Endothelial cell of umbilical vein (primary cell): ENCODE measurements around the gene LAMP5. TPM values are rescaled to one million over a fixed set of nuclear protein-coding genes. Genes with fewer than 3 reads are reported as not detected.

Source experiments
- BruUV-seq: library from RNA; stranded (reverse); fragments of 400-500 nt; replicated peaks from 2 replicates; lab custom pipeline; 2021; lab: Mats Ljungman, UMichigan
- CTCF ChIA-PET: fragments of 300-600, 350-600 bp; sonication (Branson Sonifier 250); formaldehyde crosslinking; loops from one replicate; lab custom pipeline; 2021; ENCODE audit warnings: antibody characterized with exemption, inconsistent platforms; lab: Charles Lee
- POLR2A ChIA-PET: fragments of 300-600, 350-600 bp; sonication (Branson Sonifier 250); formaldehyde crosslinking; loops from one replicate; lab custom pipeline; 2021; ENCODE audit warnings: antibody characterized with exemption, inconsistent platforms; lab: Charles Lee
- DNase-seq: peaks from one replicate; pipeline ENCODE4 v3.0.0-alpha.2; 2011; ENCODE audit warnings: low read depth, low spot score
- FAIRE-seq: peaks from 2 replicates; lab custom pipeline; 2011; peaks lifted over from hg19 to GRCh38; lab: Jason Lieb, UNC
- H2AFZ ChIP-seq: 2 replicates; pipeline ENCODE4 v1.6.0; 2012; ENCODE audit warnings: low read depth, low read length, control low read depth, inconsistent platforms
- H3K27ac ChIP-seq: 2 replicates; pipeline ENCODE4 v1.5.1; 2011; ENCODE audit warnings: low read depth, mild to moderate bottlenecking, control low read depth, low read length, moderate library complexity; ENCODE audit not compliant: insufficient read depth
- H3K27me3 ChIP-seq, 2 experiments: 2 replicates each; pipeline versions ENCODE4 v1.6.0 to v1.6.1; 2011; ENCODE audit warnings: low read length in 2 of 2, mixed read lengths in 1 of 2; ENCODE audit not compliant: control insufficient read depth in 2 of 2, insufficient read depth in 2 of 2
- H3K36me3 ChIP-seq, 2 experiments: 2 replicates in 1 of 2; 3 replicates in 1 of 2; pipeline ENCODE4 v1.5.1; 2011; ENCODE audit warnings: low read length in 2 of 2, mild to moderate bottlenecking in 1 of 2, moderate library complexity in 1 of 2; ENCODE audit not compliant: control insufficient read depth in 2 of 2, insufficient read depth in 2 of 2; ENCODE audit errors: extremely low read depth in 1 of 2
- H3K4me1 ChIP-seq: 3 replicates; pipeline ENCODE4 v1.5.1; 2011; ENCODE audit warnings: mild to moderate bottlenecking, low read length; ENCODE audit not compliant: control insufficient read depth, insufficient read depth; ENCODE audit errors: extremely low read depth
- H3K4me2 ChIP-seq: 2 replicates; pipeline ENCODE4 v1.6.1; 2011; ENCODE audit warnings: low read length, control low read depth, mixed read lengths; ENCODE audit not compliant: insufficient read depth
- H3K4me3 ChIP-seq, 3 experiments: fragments of 200-600 bp in 1 of 3; sonication (generic), shearing (Covaris generic) in 1 of 3; replicated peaks in 1 of 3; 2 replicates each; pipeline ENCODE4 v1.5.1; 2011 to 2016; ENCODE audit warnings: control low read depth in 3 of 3, low read length in 3 of 3, mild to moderate bottlenecking in 2 of 3, inconsistent platforms in 1 of 3, low read depth in 1 of 3, moderate library complexity in 1 of 3; ENCODE audit not compliant: insufficient read depth in 1 of 3
- H3K79me2 ChIP-seq: 2 replicates; pipeline ENCODE4 v1.6.0; 2012; ENCODE audit warnings: low read length, inconsistent platforms; ENCODE audit not compliant: control insufficient read depth, insufficient read depth
- H3K9ac ChIP-seq: replicated peaks from 2 replicates; pipeline ENCODE3; 2011; ENCODE audit warnings: low read length, control low read depth; ENCODE audit not compliant: insufficient read depth; ENCODE audit errors: extremely low read depth
- H3K9me1 ChIP-seq: replicated peaks from 3 replicates; pipeline ENCODE4 v1.6.0; 2011; ENCODE audit warnings: mild to moderate bottlenecking, low read length; ENCODE audit not compliant: control insufficient read depth, insufficient read depth; ENCODE audit errors: extremely low read depth
- H3K9me3 ChIP-seq: replicated peaks from 2 replicates; pipeline ENCODE4 v1.5.1; 2012; ENCODE audit warnings: low read length, inconsistent platforms; ENCODE audit not compliant: control insufficient read depth, insufficient read depth
- H4K20me1 ChIP-seq: replicated peaks from 2 replicates; pipeline ENCODE3; 2011; ENCODE audit warnings: mild to moderate bottlenecking, low read length; ENCODE audit not compliant: control insufficient read depth, insufficient read depth; ENCODE audit errors: extremely low read depth
- CTCF ChIP-seq, 2 donors: IDR thresholded peaks; 1 replicate in 1 of 2; 2 replicates in 1 of 2; pipeline ENCODE4 v1.5.1; 2011; ENCODE audit warnings: low read length in 2 of 2, mild to moderate bottlenecking in 2 of 2, moderate library complexity in 2 of 2, control low read depth in 1 of 2, inconsistent platforms in 1 of 2, low read depth in 1 of 2; ENCODE audit not compliant: insufficient read depth in 1 of 2; ENCODE audit errors: extremely low read depth in 1 of 2
- EZH2 ChIP-seq: IDR thresholded peaks from 2 replicates; pipeline ENCODE4 v1.6.1; 2012; ENCODE audit warnings: borderline replicate concordance, low read depth, mild to moderate bottlenecking, moderate library complexity, low read length, inconsistent platforms; ENCODE audit not compliant: severe bottlenecking
- FOS ChIP-seq: IDR thresholded peaks from 2 replicates; pipeline ENCODE4 v1.6.1; 2011; ENCODE audit warnings: mild to moderate bottlenecking, low read length, moderate library complexity, borderline replicate concordance; ENCODE audit not compliant: insufficient read depth
- GATA2 ChIP-seq: IDR thresholded peaks from 2 replicates; pipeline ENCODE4 v1.7.0; 2011; ENCODE audit warnings: low read depth, mild to moderate bottlenecking, moderate library complexity, mixed read lengths, low read length; ENCODE audit not compliant: insufficient read length, insufficient read depth
- JUN ChIP-seq: IDR thresholded peaks from 2 replicates; pipeline ENCODE4 v1.6.1; 2011; ENCODE audit warnings: borderline replicate concordance, low read depth; ENCODE audit not compliant: insufficient read length, insufficient read depth
- MAX ChIP-seq: IDR thresholded peaks from 2 replicates; pipeline ENCODE4 v1.6.1; 2011; ENCODE audit not compliant: insufficient read depth, insufficient read length
- MYC ChIP-seq: IDR thresholded peaks from one replicate; pipeline ENCODE4 v1.6.1; 2011; ENCODE audit warnings: mild to moderate bottlenecking, low read depth, low read length
- POLR2A ChIP-seq: IDR thresholded peaks from 2 replicates; pipeline ENCODE4 v1.6.1; 2012; ENCODE audit warnings: low read depth, mild to moderate bottlenecking, control low read depth, low read length
- POLR2AphosphoS5 ChIP-seq: IDR thresholded peaks from 2 replicates; pipeline ENCODE4 v1.6.1; 2012; ENCODE audit warnings: low read depth, mild to moderate bottlenecking, control low read depth, low read length, moderate library complexity; ENCODE audit not compliant: insufficient read depth
- dilution Hi-C: fragments of 300-500 bp; cut with MboI; formaldehyde crosslinking; loops from one replicate; pipeline ENCODE4 v1.15.0; 2019; ENCODE audit warnings: low sequenced_read_pairs; ENCODE audit not compliant: extremely low pct_ligation_motif_present
- intact Hi-C: fragments of 100-400 bp; cut with micrococcal nuclease; formaldehyde crosslinking; loops from one replicate; pipeline ENCODE4 v1.10.0; 2022
- polyA plus RNA-seq, 4 experiments: library from polyadenylated mRNA; depleted of rRNA in 3 of 4; stranded (reverse) in 3 of 4; unstranded in 1 of 4; fragments of >200 nt; gene quantifications; 2 replicates each; pipeline versions ENCODE4 v1.2.1 to v1.2.3, GENCODE V29; 2011 to 2012; ENCODE audit warnings: missing spikeins in 1 of 4
- total RNA-seq: library from RNA; stranded (reverse); gene quantifications from 2 replicates; pipeline ENCODE4 v1.2.3, GENCODE V29; 2021

LAMP5 gene
- total and polyA plus RNA-seq, 2 donors (not counting 3 experiments of a cell fraction or from before 2014, with no cell fraction given): not detected

GRCh38 chr20:9518576-9519175 is 4.3 kb downstream of the LAMP5 start:
- Histone ChIP-seq H3K27me3 (peaks cover 50 to 63% of the 10 kb centered on the region in 2 experiments), H3K4me3 (no peak overlapping the region), H2AFZ (no peak overlapping the region), H3K36me3 (no peaks in the 10 kb centered on the region), H3K9ac (no peak overlapping the region), H3K4me2 (no peak overlapping the region), H4K20me1 (no peaks in the 10 kb centered on the region), H3K4me1 (peaks cover 5% of the 10 kb centered on the region), H3K9me3 (no peaks in the 10 kb centered on the region), H3K27ac (no peak overlapping the region), H3K79me2 (no peaks in the 10 kb centered on the region), H3K9me1 (no peaks in the 10 kb centered on the region)
- TF ChIP-seq POLR2A (no peak), MAX (no peak), GATA2 (no peak), CTCF (IDR thresholded peaks at IDR 0.05; ENCODE audit: extremely low read depth in 1 of 2, insufficient read depth in 1 of 2, low read depth in 1 of 2, low read length in 2 of 2) (no peak)
- no TSS peak for BruUV-seq
- no peak for DNase-seq
- no peak for FAIRE-seq
- intact Hi-C loops (no loop called here), dilution Hi-C loops (no loop called here)
- CTCF ChIA-PET: interaction anchor here (0.6 to 3.0 kb wide), 4 partner anchors 16 to 111 kb away, joined by 3 to 9 read pairs (median 5); no protein-coding TSS in a partner anchor
- POLR2A ChIA-PET: no interaction called here

- CTCF ChIA-PET: interaction anchor here (3.0 kb wide), 1 partner anchor 112 kb away, joined by 9 read pairs; no protein-coding TSS in a partner anchor
Measured at GRCh38 chr20:9520086-9520485, 5.7 kb downstream of the LAMP5 start.

More at GRCh38 chr20:9520086-9520485, 5.7 kb downstream of the LAMP5 start:
- peaks cover 41 to 51% of the 10 kb centered on the region in 2 experiments for H3K27me3 ChIP-seq
- no peak for FAIRE-seq
- BruUV-seq: no TSS peak
- peaks cover 5% of the 10 kb centered on the region for H3K4me1 ChIP-seq
- no peaks in the 10 kb centered on the region for H3K36me3 ChIP-seq
- intact Hi-C loops (no loop called here), dilution Hi-C loops (no loop called here)
- no peaks in the 10 kb centered on the region for H3K9me1 ChIP-seq
- no peak overlapping the region for H3K4me2 ChIP-seq
- no peak overlapping the region for H3K27ac ChIP-seq
- H2AFZ ChIP-seq: no peak overlapping the region
- no peak for TF ChIP-seq POLR2AphosphoS5
- no peak for TF ChIP-seq MYC
- TF ChIP-seq GATA2: no peak
- TF ChIP-seq POLR2A: no peak
- TF ChIP-seq CTCF (IDR thresholded peaks at IDR 0.05; ENCODE audit: extremely low read depth in 1 of 2, insufficient read depth in 1 of 2, low read depth in 1 of 2, low read length in 2 of 2): no peak
- no peak for TF ChIP-seq EZH2
- no peak for TF ChIP-seq JUN
- TF ChIP-seq MAX: no peak
- no peak for TF ChIP-seq FOS
- H3K4me3 ChIP-seq: no peak overlapping the region
- DNase-seq: no peak
- H3K79me2 ChIP-seq: no peaks in the 10 kb centered on the region
- no peaks in the 10 kb centered on the region for H3K9me3 ChIP-seq
- H3K9ac ChIP-seq: no peak overlapping the region
- H4K20me1 ChIP-seq: no peaks in the 10 kb centered on the region
- POLR2A ChIA-PET: no interaction called here
